ENCODE data around the gene NAT16. TPM values are rescaled to one million over a fixed set of nuclear protein-coding genes. Genes with fewer than 3 reads are reported as not detected.

NAT16 gene
- total and polyA plus RNA-seq, 2 of the 13 experiments (the other 11 are each of a cell fraction or from before 2014, with no cell fraction given) = 0.04 TPM; not detected in 1

DNA sequence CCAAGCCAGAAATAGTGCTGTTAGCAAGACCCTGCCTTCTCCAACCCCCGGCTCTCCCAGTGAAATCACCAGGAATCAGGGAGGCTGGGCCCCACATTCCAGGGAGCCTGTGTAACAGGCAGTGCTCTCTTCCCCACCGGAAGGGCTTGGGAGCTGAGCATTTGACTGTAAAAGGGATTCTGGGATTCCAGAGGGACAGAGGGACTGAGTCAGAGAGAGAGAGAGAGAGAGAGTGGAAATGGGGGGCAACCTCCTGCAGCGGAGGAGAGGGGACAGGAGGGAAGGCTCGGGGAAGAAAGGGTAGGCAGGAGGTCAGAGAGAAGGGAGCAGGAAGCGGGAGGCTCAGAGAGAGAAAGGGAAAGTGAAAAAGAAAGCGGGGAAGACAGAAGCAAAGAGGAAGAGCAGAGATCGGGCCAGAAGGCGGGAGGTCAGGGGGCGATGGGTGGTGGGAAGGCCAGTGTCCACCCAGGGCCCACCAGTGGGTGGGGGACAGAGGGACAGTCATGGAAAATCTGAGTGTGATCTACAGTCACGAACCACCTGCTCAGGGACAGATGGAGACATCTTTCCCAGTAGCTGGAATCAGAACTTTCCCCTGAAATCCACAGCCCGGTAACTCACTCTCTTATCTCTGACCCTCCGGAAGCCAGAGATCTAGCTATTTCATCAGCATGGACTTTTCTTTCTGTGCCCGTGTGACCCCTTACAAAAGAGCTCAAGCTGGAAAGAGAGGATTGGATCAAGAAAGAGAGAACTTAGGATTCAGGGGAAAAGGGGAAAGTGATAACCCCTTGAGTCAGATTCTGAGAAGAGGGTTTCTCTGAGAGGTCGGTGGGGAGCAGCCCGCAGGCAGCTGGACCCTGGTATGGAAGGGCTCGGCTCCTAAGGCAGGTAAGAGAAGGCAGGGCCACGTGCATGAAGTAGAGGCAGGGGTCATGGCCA lies 57.8 kb downstream of the NAT16 start (continued):
- no peak for TF ChIP-seq KDM1A (CRISPR knock-in tag; IDR thresholded peaks at IDR 0.05)
- TF ChIP-seq PPARG (CRISPR knock-in tag; conservative IDR thresholded peaks at IDR 0.05) = peak; percentile 66; the same call in 1 of the 2 replicates
- TF ChIP-seq, protein P1, sequence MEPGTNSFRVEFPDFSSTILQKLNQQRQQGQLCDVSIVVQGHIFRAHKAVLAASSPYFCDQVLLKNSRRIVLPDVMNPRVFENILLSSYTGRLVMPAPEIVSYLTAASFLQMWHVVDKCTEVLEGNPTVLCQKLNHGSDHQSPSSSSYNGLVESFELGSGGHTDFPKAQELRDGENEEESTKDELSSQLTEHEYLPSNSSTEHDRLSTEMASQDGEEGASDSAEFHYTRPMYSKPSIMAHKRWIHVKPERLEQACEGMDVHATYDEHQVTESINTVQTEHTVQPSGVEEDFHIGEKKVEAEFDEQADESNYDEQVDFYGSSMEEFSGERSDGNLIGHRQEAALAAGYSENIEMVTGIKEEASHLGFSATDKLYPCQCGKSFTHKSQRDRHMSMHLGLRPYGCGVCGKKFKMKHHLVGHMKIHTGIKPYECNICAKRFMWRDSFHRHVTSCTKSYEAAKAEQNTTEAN (CRISPR knock-in tag; conservative IDR thresholded peaks at IDR 0.05) = peak; percentile 85
- no peak for TF ChIP-seq IKZF1 (IDR thresholded peaks at IDR 0.05)
- TF ChIP-seq XRCC5 (optimal IDR thresholded peaks at IDR 0.05; ENCODE audit: low read length) = peak; percentile 72
- no peak for TF ChIP-seq JDP2 (CRISPR knock-in tag; IDR thresholded peaks at IDR 0.05; ENCODE audit: borderline replicate concordance)
- no peak; the same call in 1 of the 2 replicates for TF ChIP-seq ZNF460 (CRISPR knock-in tag; IDR thresholded peaks at IDR 0.05; ENCODE audit: borderline replicate concordance)
- TF ChIP-seq SMC3 (IDR thresholded peaks at IDR 0.05; ENCODE audit: low read length) = peak; percentile 9; the same call in 1 of the 2 replicates
- no peak; the same call in 1 of the 2 replicates for TF ChIP-seq ZNF850 (CRISPR knock-in tag; conservative IDR thresholded peaks at IDR 0.05)
- TF ChIP-seq GPN1 (CRISPR knock-in tag; IDR thresholded peaks at IDR 0.05; ENCODE audit: borderline replicate concordance) = no peak
- TF ChIP-seq ZNF20 (CRISPR knock-in tag; IDR thresholded peaks at IDR 0.05) = 0 out of 2 replicates have a peak, but pooled peaks have one; percentile 65
- TF ChIP-seq ONECUT2 (CRISPR knock-in tag; IDR thresholded peaks at IDR 0.05) = no peak
- peak in 1 of 2 experiments; percentile 74; a peak in 2 of 4 replicates for TF ChIP-seq EP300 (IDR thresholded peaks at IDR 0.05; ENCODE audit: low read depth in 2 of 2, low read length in 2 of 2)
- peak; percentile 59; the same call in 1 of the 2 replicates for TF ChIP-seq EP300 (CRISPR knock-in tag; IDR thresholded peaks at IDR 0.05; ENCODE audit: borderline replicate concordance)
- TF ChIP-seq, protein P2, sequence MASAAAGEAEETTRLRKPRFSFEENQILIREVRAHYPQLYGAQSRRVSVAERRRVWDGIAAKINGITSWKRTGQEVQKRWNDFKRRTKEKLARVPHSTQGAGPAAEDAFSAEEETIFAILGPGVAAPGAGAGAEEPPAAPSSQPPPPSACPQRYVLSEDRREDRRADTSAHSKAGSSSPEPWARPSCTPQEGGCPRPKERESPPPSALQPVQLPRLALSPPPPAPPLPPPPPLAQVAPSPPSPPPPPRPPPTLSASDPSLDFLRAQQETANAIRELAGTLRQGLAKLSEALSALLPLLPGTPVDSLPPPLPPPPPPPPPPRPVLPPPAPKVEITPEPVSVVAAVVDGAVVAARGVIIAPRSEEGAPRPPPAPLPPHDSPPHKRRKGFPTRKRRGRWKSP (CRISPR knock-in tag; IDR thresholded peaks at IDR 0.05) = no peak
- TF ChIP-seq XBP1 (CRISPR knock-in tag; IDR thresholded peaks at IDR 0.05) = no peak
- TF ChIP-seq ZBTB7A (CRISPR knock-in tag; IDR thresholded peaks at IDR 0.05) = no peak; the same call in 1 of the 2 replicates
- TF ChIP-seq HOXA9 (CRISPR knock-in tag; IDR thresholded peaks at IDR 0.05; ENCODE audit: borderline replicate concordance) = no peak
- no peak for TF ChIP-seq SMAD1 (CRISPR knock-in tag; IDR thresholded peaks at IDR 0.05; ENCODE audit: borderline replicate concordance, low read depth)
- no peak for TF ChIP-seq ZNF790 (CRISPR knock-in tag; IDR thresholded peaks at IDR 0.05; ENCODE audit: borderline replicate concordance)
- no peak for TF ChIP-seq HNRNPK (IDR thresholded peaks at IDR 0.05; ENCODE audit: low read depth, low read length, poor library complexity, severe bottlenecking)
- TF ChIP-seq, protein P3, sequence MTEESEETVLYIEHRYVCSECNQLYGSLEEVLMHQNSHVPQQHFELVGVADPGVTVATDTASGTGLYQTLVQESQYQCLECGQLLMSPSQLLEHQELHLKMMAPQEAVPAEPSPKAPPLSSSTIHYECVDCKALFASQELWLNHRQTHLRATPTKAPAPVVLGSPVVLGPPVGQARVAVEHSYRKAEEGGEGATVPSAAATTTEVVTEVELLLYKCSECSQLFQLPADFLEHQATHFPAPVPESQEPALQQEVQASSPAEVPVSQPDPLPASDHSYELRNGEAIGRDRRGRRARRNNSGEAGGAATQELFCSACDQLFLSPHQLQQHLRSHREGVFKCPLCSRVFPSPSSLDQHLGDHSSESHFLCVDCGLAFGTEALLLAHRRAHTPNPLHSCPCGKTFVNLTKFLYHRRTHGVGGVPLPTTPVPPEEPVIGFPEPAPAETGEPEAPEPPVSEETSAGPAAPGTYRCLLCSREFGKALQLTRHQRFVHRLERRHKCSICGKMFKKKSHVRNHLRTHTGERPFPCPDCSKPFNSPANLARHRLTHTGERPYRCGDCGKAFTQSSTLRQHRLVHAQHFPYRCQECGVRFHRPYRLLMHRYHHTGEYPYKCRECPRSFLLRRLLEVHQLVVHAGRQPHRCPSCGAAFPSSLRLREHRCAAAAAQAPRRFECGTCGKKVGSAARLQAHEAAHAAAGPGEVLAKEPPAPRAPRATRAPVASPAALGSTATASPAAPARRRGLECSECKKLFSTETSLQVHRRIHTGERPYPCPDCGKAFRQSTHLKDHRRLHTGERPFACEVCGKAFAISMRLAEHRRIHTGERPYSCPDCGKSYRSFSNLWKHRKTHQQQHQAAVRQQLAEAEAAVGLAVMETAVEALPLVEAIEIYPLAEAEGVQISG (CRISPR knock-in tag; IDR thresholded peaks at IDR 0.05) = peak; percentile 48; the same call in 1 of the 2 replicates
- no peak for TF ChIP-seq ZNF34 (CRISPR knock-in tag; IDR thresholded peaks at IDR 0.05; ENCODE audit: borderline replicate concordance)
- no peak for TF ChIP-seq ZNF839 (CRISPR knock-in tag; IDR thresholded peaks at IDR 0.05; ENCODE audit: borderline replicate concordance)
